Measurements from ENCODE around the gene ZBTB21.

Gene ZBTB21

DNA sequence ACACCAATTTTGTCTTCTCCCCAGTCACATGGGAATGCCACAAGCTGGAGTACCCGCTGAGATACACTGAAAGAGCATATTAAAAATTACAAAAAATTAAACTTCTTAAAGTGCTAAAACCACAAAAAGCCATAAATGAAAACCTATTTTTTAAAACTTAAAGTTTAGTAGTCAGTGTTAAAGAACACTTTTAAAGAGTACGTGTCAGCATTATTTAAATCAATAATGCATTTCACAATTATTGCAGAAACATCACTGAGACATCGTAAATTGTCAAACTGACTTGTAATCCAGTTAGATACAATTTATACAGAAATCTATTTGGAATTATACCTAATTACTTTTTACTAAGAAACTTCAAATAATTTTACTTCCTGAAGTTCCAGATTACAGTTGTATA lies 22.9 kb downstream of the ZBTB21 start:
- DNase-seq, result no peak

DNA sequence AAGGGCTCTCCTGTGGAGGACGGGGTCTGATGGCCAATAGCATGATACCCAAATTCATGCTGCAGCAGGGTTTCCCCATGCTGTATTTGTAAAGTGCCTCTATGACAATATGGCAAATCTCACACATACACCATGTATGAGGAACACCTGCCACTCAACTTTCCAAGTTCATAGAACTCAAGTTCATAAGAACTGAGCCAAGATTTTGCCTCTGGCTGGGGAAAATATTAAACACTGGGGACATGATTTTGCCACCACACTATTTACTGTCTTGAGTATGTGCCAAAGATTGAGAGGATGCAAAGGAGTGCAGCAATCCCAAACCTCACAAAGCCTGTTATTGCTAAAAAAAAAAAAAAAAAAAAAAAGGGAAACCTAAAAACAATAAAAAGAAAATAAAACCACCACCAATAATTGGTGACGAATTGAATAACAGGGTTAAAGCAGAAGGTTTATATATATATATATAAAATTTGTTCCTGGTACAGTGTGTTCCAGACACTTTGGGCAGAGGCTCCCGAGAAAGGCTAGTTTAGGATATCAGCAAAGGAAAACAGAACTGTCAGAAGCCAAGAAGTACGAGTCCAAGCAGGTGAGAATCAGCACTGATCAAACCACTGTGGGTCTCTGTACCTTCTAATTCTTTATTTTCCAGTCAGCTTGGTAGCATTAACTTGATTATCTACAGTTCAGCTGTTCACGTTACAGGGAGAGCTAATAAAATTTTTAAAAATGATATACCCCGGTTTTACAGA lies 24.3 kb downstream of the ZBTB21 start:
- DNase-seq, result no peak

DNA sequence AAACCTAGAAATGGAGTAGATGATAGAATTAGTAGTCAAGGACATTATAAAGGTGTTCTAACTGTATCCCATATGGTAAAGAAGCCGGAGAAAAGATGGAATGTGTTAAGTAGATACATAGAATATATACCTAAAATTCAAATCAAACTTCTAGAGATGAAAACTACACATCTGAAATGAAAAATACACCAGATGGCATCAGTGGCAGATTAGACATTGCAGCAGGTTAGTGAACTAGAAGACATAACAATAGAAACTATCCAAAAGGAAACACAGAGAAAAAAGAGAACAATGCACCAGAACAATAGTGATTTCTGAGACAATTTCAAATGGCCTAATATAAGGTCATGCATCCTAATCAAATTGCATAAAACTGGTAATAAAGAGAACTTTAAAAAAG lies 26.9 kb downstream of the ZBTB21 start:
- DNase-seq, result no peak

DNA sequence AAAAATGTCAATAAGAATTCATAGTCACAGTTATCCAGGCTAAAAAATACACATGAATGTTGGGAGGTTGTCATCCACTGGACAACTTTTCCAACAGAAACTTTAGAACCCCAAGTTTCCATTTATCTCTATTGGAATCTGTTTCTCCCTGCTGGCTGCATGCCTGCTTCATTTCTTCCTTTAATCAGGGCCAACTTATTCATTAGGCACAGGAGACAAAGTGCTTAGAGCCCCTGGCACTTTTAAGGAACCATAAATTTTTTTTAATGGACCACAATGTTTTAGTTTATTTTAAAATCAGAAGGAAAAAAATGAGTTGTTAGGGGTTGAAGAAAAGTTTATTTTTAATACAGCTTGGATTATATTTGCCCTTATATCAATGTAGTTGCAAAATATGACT lies 29.6 kb downstream of the ZBTB21 start:
- DNase-seq, result no peak

DNA sequence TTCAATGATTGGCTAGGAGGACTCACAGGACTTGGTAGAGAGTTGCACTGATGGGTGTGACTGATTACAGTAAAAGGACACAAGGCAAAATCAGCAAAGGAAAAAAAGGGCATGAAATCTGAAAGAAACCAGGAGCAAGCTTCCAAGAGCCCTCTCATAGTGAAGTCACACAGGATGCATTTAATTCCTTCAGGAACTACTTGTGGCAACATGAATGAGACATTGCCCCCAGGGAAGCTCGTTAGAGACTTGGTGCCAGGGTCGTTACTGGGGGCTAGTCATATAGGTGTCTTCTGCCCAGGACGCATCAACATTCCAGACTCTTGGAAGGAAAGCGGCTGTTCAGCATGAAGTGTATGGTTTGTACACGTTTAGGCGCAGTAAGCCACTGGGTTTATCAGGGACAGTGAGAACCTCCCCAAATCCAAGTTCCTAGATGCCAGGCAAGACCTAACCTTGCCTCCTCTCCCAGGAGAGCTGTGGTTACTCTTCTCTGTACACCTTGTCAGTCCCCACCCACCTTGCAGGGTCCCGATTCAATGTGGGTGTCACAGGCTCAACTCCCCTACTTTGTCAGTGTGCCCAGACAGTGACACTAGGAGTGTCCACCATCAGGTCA lies 30.3 kb downstream of the ZBTB21 start:
- peak; percentile 17 for DNase-seq

DNA sequence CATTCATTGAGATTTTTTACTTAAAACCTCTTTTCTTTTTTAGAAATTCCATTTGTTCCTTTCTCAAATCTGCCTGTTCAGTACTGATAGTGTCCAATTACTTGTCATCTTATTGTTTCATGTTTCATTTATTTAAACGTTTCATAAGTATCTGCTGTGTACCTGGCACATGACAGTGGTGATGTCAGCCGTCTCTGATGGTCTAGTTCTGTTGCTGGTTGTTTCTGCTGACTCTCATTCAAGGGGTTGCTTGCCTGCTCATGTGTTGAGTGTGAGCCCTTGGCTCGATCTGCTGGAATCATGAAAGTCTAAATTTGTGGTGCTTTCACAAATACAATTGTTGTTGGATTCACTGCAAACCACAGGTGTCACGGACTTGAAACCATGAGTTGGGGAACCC lies 30.8 kb downstream of the ZBTB21 start:
- DNase-seq, result no peak

DNA sequence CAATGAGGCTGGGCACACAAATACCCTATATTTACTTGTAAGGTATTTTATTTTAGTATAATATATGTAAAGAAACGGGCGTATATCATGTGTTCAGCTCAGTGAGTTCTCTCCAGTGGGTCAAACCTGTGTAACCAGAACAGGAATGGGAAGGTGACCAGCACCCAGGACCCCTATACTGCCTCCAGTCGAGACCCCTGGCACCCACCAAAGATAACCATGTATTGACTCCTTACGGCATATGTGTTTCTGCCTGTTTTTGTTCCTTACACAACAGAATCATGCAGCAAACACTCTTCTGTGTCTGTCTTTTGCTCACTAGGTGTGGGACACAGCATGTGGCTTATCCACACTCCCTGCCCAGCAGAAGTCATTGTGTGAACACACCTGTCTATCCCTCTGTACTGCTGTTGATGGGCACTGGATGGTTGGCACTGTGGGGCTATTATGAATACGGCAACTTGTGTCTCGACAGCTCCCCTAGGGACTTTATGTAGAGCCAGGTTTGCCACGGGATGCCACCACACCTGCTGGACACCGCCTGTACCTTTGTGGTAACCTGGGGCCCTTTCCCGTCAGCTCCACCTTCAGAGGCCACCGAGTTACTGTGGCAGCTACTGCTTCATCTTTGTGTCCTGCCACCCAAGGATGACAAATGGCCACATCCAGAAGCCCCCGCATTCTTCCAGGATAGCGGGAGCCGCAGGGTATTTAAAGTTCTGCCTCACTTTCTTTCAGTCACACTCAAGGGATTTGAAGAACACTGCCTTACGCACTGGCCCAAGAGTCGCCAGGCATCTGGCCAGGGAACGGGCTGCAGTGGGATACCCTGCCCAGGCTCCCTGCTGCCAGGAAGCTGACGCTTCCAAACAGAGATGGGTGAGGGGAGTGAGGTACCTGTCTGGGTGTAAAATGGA lies 32.9 kb downstream of the ZBTB21 start:
- peak; percentile 32 for DNase-seq

DNA sequence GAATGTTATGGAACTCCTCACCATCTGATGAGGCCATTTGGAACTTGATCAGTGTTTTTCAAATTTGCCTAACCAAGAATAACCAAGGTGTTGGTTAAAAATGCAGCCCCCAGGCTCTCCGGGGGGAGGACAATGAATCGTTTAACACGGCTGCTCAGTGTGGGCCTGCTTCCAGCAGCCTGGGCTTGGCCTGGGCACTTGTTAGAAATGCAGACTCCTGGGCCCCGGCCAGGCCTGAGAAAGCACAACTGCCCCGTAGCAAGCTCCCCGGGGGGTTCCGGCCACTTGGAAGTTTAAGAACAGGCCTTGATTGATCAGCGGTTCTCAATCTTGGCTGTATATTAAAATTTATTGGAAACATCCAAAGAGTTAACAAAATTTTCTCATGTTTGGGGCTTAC lies 33.5 kb downstream of the ZBTB21 start:
- peak; percentile 26 for DNase-seq

DNA sequence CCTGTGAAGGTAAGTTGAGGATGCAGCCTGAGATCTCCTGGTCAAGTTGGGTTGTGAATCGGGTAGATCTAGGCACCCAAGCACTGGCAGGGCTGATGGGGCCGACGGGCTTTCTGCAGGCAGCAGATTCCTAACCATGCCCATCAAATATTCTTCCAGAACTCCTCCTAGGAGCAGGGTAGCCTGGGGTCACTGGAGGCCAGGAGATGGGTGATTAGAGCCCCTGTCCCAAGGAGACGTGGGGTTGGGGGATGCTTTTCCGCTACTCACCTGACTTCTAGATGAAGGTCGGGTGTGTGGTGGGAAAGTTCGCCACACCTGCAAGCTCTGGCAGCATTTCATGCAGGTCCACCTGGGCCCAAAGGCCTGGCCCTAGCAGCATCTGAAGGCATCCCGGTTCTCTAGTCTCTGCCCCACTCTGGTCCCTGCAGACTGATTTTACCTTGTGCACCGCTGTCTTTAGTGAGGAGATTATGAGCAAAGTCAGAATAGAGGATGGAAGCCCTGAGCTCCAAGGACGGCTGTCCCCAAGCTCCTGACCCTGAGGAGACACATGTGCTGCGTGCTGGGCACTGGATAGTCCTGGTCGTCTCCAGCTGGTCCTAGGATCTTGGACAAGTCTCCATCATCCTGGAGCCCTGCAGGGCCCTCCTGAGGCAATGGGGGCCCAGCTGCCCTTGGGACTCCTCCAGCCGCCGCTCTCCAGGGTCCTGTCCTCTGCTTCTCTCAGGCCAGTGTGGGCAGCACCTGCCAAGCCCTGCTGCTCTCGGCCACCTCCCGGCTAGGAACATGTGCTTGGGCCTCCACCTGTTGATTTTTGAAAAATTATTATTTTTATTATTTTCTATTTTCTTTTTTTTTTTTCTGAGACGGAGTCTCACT lies 34.5 kb downstream of the ZBTB21 start:
- DNase-seq, result peak; percentile 39

DNA sequence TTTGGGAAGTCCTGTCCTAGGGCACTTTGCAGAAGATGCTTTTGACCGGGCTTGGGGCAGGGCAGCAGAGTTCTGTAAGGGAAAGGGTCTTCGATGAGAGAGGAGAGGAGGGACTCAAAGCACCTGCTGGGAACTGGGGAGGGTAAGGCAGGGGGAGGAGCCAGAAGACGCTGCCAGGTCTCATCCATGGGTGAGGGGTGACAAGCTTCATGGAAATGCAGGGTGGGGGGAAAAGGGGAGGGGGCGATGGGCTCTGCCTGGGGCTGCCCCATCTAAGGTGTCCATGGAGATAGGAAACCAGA lies 35.5 kb downstream of the ZBTB21 start:
- no peak for DNase-seq

DNA sequence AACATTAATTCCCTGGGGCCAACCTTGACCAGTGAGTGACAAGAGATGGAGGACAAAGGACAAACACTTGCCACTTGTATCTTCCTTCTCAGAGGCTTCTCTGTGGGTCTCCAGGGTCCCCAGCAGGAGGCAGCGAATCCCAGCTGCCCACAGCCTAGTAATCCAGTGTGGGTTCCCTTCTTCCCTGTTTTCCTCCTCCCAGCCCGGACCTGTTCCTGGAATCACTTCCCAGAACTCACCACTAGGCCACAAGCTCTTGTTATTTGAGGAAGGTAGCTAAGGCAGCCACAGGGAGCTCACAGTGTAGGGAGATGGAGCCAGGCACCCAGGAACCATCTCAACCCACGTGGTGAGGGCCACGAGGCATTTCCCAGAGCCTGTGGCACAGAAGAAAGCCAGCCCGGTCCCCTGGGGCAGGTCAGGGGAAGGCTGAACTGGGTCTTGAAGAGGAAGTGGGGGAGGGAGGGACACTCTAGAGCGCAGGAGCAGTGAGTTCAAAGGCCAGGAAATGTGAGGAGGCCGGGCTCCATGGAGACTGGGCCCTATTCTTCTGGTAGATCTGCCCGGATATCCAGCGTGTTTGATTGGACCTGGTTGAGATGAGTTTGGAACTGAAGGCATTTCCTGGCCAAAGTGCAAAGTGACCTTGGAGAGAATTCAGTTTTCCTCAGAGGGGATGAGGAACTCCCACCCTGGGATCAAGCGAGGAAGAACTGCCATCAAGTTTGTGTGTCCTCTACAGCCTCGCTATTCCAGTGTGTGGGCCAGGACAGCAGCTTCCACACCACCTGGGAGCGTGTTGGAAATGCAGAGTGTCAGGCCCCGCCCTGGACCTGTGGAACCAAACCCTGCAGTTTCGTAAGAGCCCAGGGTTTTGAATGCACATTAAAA lies 36.1 kb downstream of the ZBTB21 start:
- peak; percentile 51 for DNase-seq

DNA sequence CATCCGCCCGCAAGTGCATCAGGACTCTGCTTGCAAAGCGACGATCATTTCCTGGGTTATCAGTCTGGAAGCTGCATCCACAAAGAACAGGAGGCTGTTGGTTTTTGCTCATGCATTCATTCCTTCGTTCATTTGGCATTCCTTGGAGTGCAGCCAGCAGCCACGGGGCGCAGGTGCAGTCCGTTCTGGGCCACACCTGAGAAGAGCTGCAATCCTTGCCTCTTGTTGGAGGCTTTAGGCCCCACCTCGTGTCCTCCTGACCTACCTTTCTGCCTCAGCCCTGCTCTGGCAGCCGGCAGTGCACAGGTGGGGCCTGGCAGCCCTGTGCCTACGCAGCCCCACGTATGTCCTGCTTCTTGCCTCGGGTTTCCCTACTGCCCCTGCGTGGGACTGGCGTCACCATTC lies 36.7 kb downstream of the ZBTB21 start:
- no peak for DNase-seq

DNA sequence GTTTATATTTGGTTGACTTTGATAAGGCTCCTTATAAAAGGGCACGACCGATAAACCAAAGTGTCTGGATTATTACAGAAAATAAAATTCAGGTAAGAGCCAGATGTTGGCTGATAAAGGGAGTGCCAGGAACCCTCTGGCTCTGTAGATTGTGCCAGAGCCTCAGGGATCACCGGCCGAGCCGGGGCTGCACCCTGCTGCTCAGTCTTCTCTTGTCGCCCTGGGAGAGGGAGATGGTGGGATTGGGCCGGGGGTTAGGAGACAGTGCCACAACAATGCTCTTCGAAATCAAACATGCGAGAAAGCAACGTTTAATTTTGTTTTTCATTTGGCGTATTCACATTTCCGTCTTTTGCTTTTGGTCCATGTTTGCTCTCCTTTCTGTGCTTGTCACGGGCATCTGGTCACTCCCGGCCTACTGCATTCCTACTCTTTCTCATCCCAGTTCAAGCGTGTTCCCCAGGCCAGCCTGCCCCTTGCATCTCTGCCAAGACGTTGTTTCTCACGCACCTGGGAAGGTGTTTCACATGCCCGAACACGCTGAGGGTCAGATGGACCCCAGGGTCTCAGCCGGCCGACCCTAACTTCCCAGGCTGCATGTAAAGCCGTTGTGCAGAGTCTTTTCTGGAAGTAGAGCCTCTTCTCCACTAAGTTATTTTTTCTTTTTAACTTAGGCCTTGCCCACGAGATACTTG lies 37.5 kb downstream of the ZBTB21 start:
- peak; percentile 23 for DNase-seq

DNA sequence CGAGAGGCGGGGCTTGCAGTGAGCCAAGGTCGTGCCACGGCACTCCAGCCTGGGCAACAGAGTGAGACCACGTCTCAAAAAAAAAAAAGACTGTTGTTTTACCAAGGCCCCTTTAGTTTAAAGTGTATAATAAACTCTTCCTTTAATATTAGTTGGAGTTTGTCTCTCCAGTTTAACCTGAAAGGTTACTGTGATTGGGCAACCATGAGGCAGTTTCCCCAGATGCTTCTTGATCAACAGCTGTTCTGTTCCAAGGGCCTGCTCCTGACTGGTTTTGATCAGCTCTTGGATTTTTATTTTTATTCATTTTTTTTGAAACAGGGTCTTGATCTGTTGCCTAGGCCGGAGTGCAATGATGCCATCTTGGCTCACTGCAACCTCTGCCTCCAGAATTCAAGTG lies 38.3 kb downstream of the ZBTB21 start:
- no peak for DNase-seq

DNA sequence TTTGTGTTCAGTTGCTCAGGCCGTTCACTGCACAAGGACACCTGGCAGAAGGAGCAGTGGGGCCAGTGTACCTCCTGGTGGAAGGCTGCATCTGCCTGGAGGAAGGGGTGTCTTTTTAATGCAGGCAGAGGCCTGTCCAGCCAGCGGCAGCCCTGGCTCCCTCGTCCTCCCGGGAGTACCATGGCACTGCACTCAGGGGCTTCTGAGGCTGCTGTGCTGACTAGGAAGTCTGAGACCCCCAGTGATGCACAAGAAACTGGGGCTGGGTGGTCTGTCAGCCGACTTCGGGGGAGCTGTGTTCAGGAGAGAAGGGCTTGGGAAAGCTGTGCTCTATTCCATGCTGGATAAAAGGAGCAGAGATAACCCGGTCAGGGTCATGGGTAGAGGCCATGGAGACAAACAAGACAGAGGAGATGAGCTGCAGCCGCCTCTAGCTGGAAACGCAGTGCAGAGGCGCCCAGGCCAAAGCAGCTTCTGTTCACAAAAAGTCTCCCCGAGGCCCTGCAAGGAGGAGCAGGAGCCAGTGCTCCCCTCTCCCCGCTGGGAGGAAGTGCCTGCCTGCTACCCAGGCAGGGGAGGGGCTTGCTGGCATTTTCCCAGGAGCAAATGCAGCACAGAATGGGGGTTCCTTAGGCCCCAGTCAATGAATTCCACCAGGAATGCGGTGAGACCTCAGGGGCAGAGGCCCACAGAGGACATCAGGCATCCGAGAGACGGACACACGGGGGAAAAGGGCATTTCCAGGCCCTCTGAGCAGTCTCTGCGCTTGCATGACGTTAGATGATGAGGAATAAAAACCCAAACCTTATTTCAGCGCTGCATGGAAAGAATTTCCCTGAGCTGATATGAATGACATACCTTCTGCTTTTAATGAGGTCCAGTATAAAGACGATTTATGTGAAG lies 39.2 kb downstream of the ZBTB21 start:
- DNase-seq, result peak; percentile 23

DNA sequence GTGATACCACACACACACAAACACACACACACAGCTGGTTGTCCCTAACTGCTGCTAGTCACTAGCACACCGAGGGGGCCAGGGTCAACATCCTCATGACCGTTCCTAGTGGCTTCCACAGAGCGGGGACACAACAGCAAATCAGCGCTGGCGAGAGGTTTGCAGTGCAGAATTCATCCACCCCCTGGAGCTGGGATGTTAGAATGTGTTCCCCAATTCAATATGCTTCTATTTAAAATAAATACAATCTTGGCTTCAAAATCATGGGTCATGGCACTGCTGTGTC lies 40.1 kb downstream of the ZBTB21 start:
- no peak for DNase-seq

DNA sequence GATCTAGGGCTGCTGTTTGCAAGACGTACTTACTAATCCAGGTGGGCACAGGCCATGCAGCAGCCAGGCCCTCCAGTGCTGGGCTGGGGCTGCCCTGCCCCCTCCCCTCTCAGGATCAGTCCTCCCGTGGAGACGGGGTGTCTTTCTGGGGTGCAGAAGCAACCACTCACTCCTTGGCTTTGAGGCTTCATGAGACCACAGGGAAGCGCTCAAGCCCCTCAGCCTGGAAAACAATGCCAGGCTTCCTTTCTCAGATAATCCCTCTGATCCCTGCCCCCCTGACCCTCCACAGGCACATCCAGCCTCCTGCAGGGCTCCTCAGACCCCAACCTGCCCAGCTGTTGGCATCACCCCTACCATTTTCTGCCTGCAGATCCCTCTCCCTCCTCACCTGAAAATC lies 42.5 kb downstream of the ZBTB21 start:
- DNase-seq, result no peak

DNA sequence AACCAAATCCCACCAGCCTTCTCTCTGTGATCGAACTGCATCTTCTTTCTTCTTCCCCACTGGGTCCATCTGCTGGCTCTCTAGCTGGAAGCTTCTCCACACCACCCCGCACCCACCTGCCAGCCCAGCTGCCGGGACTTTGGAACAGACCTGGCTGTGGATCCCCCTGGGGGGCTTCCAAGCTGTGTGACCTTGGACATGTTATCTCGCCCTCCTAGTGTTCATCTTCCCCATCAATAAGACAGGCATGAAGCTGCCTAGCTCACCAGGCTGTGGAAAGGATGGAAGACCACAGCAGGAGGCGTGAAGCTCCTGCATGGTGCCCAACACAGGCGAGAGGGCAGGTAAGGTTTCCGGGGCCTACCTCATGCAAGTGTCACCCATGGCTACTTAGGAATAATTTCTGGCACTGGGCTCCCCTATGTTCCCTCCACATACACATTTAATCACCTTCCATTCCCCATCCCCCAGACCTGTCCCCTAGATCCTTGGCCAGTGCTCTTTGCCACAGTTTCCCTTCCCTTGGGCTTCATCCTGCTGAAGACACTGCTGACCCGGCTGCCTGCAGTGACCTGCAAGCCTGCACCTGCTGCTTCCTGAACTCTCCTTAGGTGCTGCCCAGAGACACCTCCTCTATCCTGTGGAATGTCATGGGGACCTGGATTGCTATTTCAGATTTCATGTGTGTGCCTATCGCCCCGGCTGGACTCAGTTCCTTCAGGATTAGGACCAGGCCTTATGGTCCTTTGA lies 43.1 kb downstream of the ZBTB21 start:
- DNase-seq, result no peak

DNA sequence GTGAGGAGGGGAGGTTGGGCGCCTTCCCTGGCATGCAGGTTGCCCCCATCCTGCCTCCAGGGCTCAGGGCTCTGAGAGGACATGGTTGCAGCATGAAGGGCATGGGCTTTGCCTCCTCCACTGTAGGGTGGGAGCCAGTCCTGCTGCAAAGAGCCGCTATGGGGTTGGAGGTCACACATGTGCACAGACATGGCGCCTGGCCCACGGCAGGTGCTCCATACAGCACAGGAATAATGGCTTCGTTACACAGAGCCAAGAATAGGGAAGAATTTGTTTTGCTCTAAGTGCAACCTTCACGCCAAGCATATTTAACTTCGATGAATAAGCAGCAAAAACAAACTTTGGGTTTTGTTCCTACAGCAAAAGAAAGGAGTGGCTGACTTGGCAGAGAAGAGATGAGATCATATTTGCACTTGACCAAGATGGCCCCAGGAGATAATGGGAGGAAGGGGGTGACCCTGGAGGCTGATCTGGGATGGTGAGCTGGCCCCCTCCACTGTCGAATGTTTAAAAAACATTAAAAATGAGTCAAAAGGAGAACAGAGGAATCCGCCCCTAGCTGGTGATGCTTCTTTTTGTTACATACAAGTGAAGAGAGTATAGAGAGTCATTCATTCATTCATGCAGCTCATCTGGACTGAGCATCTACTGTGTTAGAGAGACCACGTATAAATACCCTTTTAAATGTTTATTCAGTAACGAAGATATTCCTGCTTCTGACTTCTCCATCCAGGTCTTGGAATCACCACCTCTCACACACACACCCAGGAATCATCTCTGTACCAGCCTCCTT lies 43.9 kb downstream of the ZBTB21 start:
- DNase-seq, result peak; percentile 28
